Measurements from ENCODE around the gene ACIN1. TPM values are rescaled to one million over a fixed set of nuclear protein-coding genes. Genes with fewer than 3 reads are reported as not detected.

ACIN1 gene
- total and polyA plus RNA-seq, 9 of the 15 experiments (the other 6 are each of a cell fraction or from before 2014, with no cell fraction given): 5.0 to 196 (median 129) TPM

DNA sequence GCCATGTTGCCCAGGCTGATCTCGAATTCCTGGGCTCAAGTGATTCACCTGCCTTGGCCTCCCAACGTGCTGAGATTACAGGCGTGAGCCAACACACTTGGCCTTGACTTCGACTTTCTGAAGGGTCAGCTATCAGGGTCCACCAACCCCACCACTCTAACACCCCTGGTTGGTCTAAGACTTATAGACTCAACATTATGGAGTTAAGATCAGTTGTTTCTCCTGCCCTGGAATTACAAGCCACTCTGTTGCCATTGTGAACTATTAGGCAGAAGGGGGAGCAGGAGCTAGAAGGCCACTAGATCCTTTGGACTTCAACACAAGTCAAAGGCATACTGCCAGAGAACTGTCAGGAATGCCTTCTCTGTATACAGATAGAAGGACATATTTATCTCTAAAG lies 54.8 kb downstream of the ACIN1 start (continued):
- TF ChIP-seq, protein P1, sequence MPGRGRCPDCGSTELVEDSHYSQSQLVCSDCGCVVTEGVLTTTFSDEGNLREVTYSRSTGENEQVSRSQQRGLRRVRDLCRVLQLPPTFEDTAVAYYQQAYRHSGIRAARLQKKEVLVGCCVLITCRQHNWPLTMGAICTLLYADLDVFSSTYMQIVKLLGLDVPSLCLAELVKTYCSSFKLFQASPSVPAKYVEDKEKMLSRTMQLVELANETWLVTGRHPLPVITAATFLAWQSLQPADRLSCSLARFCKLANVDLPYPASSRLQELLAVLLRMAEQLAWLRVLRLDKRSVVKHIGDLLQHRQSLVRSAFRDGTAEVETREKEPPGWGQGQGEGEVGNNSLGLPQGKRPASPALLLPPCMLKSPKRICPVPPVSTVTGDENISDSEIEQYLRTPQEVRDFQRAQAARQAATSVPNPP (IDR thresholded peaks at IDR 0.05; ENCODE audit: borderline replicate concordance, insufficient read depth, insufficient read length): no peak
- TF ChIP-seq ZNF217 (CRISPR knock-in tag; IDR thresholded peaks at IDR 0.05) (no peak), ZNF695 (CRISPR knock-in tag; IDR thresholded peaks at IDR 0.05) (no peak), NR2F6 (CRISPR knock-in tag; IDR thresholded peaks at IDR 0.05) (no peak)
- TF ChIP-seq, protein P2, sequence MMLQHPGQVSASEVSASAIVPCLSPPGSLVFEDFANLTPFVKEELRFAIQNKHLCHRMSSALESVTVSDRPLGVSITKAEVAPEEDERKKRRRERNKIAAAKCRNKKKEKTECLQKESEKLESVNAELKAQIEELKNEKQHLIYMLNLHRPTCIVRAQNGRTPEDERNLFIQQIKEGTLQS (IDR thresholded peaks at IDR 0.05): no peak
- TF ChIP-seq, protein P2 (CRISPR knock-in tag; conservative IDR thresholded peaks at IDR 0.05): no peak

DNA sequence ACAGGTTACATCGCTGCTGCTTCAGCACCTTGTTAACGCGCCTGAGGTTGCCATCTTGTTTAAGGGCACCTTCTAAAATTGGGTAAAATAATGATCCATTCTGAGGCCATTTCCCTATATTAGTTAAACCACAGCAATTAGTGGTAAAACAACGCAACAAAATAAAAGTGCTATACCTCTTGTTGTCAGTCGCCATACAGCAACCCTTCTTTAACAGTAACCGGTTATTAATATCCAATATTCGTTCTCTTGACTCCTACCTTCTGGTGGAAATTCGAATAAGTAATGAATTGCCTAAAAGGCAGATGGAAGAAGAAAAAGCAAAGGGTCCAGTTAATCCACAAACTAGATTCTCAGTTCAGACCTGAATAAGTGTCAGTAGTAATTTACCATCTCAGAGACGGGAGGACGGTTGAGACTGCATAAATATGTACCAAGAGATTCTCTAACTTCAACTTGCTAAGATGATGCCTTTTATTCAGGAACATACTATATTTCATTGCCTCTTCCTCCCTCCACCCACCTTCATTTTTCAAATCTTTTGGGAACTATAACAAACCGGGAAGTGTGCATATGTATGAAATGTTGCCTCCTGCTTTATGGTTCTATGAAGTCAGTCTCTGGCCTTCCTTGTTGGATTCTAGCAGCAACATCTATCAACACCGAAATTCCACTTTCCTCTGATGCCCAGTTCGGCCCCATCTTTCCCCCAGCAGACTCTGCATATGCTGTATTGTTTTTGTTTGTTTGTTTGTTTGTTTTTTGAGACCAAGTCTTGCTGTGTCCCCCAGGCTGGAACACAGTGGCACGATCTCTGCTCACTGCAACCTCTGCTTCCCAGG lies 59.4 kb downstream of the ACIN1 start:
- H3K4me1 ChIP-seq (replicated peaks in 1 of 2; ENCODE audit: control insufficient read depth in 2 of 2, insufficient read depth in 2 of 2, low read length in 2 of 2): peaks cover 9 to 14% of the 10 kb centered on the region in 2 experiments; a peak in 4 of 5 replicates
- no peak for ATAC-seq
- peak overlapping the region; percentile 94; the same call in 2 of the 3 replicates for H3K27ac ChIP-seq (ENCODE audit: extremely low read depth, low read depth, low read length)
- H3K4me2 ChIP-seq (ENCODE audit: insufficient read depth, low read length): peak overlapping the region; percentile 97
- peak overlapping the region; percentile 98 to 100; a peak in 3 of 4 replicates for H3K9ac ChIP-seq (ENCODE audit: insufficient read depth in 1 of 2, low read depth in 2 of 2, low read length in 2 of 2)
- H3K79me2 ChIP-seq (ENCODE audit: control insufficient read depth, insufficient read depth, low read length): peaks cover 37% of the 10 kb centered on the region
- no TSS peak for BruUV-seq (replicated peaks)
- H2AFZ ChIP-seq (ENCODE audit: low read depth, low read length): peak overlapping the region; percentile 99
- WGBS (ENCODE audit: insufficient coverage, low coverage, missing lambda C conversion rate): 47% methylated on average over 14 of the region's 14 CpGs
- POLR2A ChIA-PET: interaction anchor here (0.6 to 3.2 kb wide), 6 partner anchors 10 to 53 kb away, joined by 3 to 11 read pairs (median 4); partner anchors contain the start of genes AJUBA and CDH24
- no peak for DNase-seq (ENCODE audit: extremely low read depth in 1 of 4, low spot score in 3 of 4)
- H4K20me1 ChIP-seq (replicated peaks; ENCODE audit: control insufficient read depth, insufficient read depth, low read length): no peaks in the 10 kb centered on the region
- in situ Hi-C loops (cut with MboI): no loop called here
- H3K27me3 ChIP-seq (ENCODE audit: control insufficient read depth in 2 of 2, insufficient read depth in 2 of 2, low read length in 2 of 2): no peaks in the 10 kb centered on the region
- H3K9me3 ChIP-seq (replicated peaks; ENCODE audit: control insufficient read depth, insufficient read depth, low read depth, low read length): no peaks in the 10 kb centered on the region
- H3K4me3 ChIP-seq: peak overlapping the region; percentile 78
- no peaks in the 10 kb centered on the region for H3K9me1 ChIP-seq (ENCODE audit: control insufficient read depth, insufficient read depth, low read length)
- CTCF ChIA-PET (ENCODE audit: low intra/inter-chr PET ratio): no interaction called here
- no peak for FAIRE-seq
- peaks cover 31% of the 10 kb centered on the region for H3K36me3 ChIP-seq (ENCODE audit: control insufficient read depth, insufficient read depth, low read length)
- intact Hi-C loops (cut with micrococcal nuclease): no loop called here
- TF ChIP-seq, protein P3, sequence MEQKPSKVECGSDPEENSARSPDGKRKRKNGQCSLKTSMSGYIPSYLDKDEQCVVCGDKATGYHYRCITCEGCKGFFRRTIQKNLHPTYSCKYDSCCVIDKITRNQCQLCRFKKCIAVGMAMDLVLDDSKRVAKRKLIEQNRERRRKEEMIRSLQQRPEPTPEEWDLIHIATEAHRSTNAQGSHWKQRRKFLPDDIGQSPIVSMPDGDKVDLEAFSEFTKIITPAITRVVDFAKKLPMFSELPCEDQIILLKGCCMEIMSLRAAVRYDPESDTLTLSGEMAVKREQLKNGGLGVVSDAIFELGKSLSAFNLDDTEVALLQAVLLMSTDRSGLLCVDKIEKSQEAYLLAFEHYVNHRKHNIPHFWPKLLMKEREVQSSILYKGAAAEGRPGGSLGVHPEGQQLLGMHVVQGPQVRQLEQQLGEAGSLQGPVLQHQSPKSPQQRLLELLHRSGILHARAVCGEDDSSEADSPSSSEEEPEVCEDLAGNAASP (IDR thresholded peaks at IDR 0.05): no peak
- TF ChIP-seq, protein P4, sequence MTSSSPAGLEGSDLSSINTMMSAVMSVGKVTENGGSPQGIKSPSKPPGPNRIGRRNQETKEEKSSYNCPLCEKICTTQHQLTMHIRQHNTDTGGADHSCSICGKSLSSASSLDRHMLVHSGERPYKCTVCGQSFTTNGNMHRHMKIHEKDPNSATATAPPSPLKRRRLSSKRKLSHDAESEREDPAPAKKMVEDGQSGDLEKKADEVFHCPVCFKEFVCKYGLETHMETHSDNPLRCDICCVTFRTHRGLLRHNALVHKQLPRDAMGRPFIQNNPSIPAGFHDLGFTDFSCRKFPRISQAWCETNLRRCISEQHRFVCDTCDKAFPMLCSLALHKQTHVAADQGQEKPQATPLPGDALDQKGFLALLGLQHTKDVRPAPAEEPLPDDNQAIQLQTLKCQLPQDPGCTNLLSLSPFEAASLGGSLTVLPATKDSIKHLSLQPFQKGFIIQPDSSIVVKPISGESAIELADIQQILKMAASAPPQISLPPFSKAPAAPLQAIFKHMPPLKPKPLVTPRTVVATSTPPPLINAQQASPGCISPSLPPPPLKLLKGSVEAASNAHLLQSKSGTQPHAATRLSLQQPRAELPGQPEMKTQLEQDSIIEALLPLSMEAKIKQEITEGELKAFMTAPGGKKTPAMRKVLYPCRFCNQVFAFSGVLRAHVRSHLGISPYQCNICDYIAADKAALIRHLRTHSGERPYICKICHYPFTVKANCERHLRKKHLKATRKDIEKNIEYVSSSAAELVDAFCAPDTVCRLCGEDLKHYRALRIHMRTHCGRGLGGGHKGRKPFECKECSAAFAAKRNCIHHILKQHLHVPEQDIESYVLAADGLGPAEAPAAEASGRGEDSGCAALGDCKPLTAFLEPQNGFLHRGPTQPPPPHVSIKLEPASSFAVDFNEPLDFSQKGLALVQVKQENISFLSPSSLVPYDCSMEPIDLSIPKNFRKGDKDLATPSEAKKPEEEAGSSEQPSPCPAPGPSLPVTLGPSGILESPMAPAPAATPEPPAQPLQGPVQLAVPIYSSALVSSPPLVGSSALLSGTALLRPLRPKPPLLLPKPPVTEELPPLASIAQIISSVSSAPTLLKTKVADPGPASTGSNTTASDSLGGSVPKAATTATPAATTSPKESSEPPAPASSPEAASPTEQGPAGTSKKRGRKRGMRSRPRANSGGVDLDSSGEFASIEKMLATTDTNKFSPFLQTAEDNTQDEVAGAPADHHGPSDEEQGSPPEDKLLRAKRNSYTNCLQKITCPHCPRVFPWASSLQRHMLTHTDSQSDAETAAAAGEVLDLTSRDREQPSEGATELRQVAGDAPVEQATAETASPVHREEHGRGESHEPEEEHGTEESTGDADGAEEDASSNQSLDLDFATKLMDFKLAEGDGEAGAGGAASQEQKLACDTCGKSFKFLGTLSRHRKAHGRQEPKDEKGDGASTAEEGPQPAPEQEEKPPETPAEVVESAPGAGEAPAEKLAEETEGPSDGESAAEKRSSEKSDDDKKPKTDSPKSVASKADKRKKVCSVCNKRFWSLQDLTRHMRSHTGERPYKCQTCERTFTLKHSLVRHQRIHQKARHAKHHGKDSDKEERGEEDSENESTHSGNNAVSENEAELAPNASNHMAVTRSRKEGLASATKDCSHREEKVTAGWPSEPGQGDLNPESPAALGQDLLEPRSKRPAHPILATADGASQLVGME (CRISPR knock-in tag; IDR thresholded peaks at IDR 0.05): peak; percentile 88; the same call in 1 of the 2 replicates
- 0 out of 2 replicates have a peak, but pooled peaks have one; percentile 59 for TF ChIP-seq SREBF2 (CRISPR knock-in tag; IDR thresholded peaks at IDR 0.05)

Data from K562 (cell line).